ENCODE measurements around the gene BSPH1. TPM values are rescaled to one million over a fixed set of nuclear protein-coding genes. Genes with fewer than 3 reads are reported as not detected.

Gene BSPH1, protein sequence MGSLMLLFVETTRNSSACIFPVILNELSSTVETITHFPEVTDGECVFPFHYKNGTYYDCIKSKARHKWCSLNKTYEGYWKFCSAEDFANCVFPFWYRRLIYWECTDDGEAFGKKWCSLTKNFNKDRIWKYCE
- not detected in 2 replicates for total RNA-seq
- polyA plus RNA-seq: not detected in 2 replicates

GRCh38 chr19:47992070-47992469, at the start of gene BSPH1:
BSPH1 (minus strand) TSS chr19:47992170; CDS start chr19:47992081, 89 bp downstream.
- no peak for TF ChIP-seq CTCF (IDR thresholded peaks at IDR 0.05; ENCODE audit: low read depth, low read length)
- DNase-seq (ENCODE audit: low read depth in 1 of 2, low spot score in 1 of 2): no peak
- H3K36me3 ChIP-seq: no peaks in the 10 kb centered on the region
- no peaks in the 10 kb centered on the region for H3K4me1 ChIP-seq (ENCODE audit: low read depth)
- no peaks in the 10 kb centered on the region for H3K27me3 ChIP-seq
- H3K27ac ChIP-seq: no peak within 1 kb of the TSS
- no peak within 1 kb of the TSS for H3K4me3 ChIP-seq
- H3K9me3 ChIP-seq (ENCODE audit: low read depth): no peaks in the 10 kb centered on the region

- no peak overlapping the region for H3K4me3 ChIP-seq
- H3K27ac ChIP-seq: no peak overlapping the region
- H3K27me3 ChIP-seq: no peaks in the 10 kb centered on the region
- H3K9me3 ChIP-seq (ENCODE audit: low read depth): no peaks in the 10 kb centered on the region
- no peaks in the 10 kb centered on the region for H3K36me3 ChIP-seq
- DNase-seq (ENCODE audit: low read depth in 1 of 2, low spot score in 1 of 2): no peak
- no peaks in the 10 kb centered on the region for H3K4me1 ChIP-seq (ENCODE audit: low read depth)
- no peak for TF ChIP-seq CTCF (IDR thresholded peaks at IDR 0.05; ENCODE audit: low read depth, low read length)
Measured at GRCh38 chr19:48036765-48037164, 44.8 kb upstream of the BSPH1 start.

DNA sequence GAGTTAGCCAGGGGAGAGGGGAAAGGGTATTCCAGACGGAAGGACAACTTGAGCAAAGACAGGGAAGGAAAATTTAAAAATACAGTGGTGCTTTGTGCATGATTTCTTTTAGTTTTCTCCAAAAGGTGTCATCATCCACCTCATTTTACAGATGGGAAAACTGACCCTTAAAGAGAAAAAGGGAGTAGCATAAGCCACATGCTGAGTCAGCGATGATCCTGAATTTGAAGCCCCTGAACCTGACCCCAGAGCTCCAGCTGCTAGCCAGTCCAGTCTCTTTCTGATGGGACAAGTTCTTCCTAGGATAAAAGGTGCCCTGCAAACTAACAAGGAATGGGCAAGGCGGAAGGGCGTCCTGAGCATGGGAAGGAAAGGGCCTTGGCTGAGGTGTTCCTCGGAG, 41.6 kb upstream of the BSPH1 start:
- H3K4me3 ChIP-seq: no peak overlapping the region
- H3K27ac ChIP-seq: no peak overlapping the region
- H3K4me1 ChIP-seq (ENCODE audit: low read depth): no peaks in the 10 kb centered on the region
- H3K36me3 ChIP-seq: no peaks in the 10 kb centered on the region
- H3K27me3 ChIP-seq: no peaks in the 10 kb centered on the region
- no peaks in the 10 kb centered on the region for H3K9me3 ChIP-seq (ENCODE audit: low read depth)
- DNase-seq (ENCODE audit: low read depth in 1 of 2, low spot score in 1 of 2): no peak
- no peak for TF ChIP-seq CTCF (IDR thresholded peaks at IDR 0.05; ENCODE audit: low read depth, low read length)

- no peak for TF ChIP-seq CTCF (IDR thresholded peaks at IDR 0.05; ENCODE audit: low read depth, low read length)
- Histone ChIP-seq H3K9me3 (ENCODE audit: low read depth) (no peaks in the 10 kb centered on the region), H3K27ac (no peak overlapping the region), H3K4me1 (ENCODE audit: low read depth) (no peaks in the 10 kb centered on the region), H3K4me3 (no peak overlapping the region), H3K36me3 (no peaks in the 10 kb centered on the region), H3K27me3 (no peaks in the 10 kb centered on the region)
- DNase-seq (ENCODE audit: low read depth in 1 of 2, low spot score in 1 of 2): no peak
Measured at GRCh38 chr19:48030073-48030472, 38.1 kb upstream of the BSPH1 start.

DNA sequence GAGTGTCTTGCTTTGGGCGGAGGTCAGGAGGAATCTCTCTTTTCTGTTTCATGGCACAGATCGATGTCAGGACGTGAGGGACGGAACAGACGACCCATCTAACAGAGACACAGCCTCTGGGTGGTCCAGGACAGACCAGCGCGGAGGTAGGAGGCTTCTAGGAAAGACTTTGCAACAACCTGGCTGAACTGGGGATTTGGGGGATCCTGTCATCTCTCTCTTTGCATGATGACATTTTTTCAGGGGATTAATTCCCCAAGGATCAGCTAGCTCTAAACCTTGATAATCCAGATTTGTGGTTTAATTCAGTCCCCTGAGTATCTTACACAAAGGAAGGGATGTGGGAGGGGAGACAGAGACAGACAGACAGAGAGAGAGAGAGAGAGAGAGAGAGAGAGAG, 37.5 kb upstream of the BSPH1 start:
- H3K27ac ChIP-seq: no peak overlapping the region

More for the DNA sequence above, 37.5 kb upstream of the BSPH1 start:
- Histone ChIP-seq H3K36me3 (no peaks in the 10 kb centered on the region), H3K27me3 (no peaks in the 10 kb centered on the region), H3K4me1 (ENCODE audit: low read depth) (no peaks in the 10 kb centered on the region), H3K4me3 (no peak overlapping the region), H3K9me3 (ENCODE audit: low read depth) (no peaks in the 10 kb centered on the region)
- no peak for TF ChIP-seq CTCF (IDR thresholded peaks at IDR 0.05; ENCODE audit: low read depth, low read length)
- no peak for DNase-seq (ENCODE audit: low read depth in 1 of 2, low spot score in 1 of 2)

All from cardiac muscle cell (in vitro differentiated cells and primary cell).